Head of caudate nucleus (tissue), 42 donors: ENCODE results near the gene ZNF385A.

ENCODE experiments used
- DNase-seq, 42 donors: peaks; one replicate each; pipeline versions ENCODE4 v3.0.0 to v3.0.0-alpha.2; 2020 to 2021; ENCODE audit warnings: mixed read lengths in 7 of 42
- intact Hi-C: fragments of 100-400 bp; cut with DNase I; formaldehyde crosslinking; loops from one replicate; pipeline ENCODE4 v1.15.0; 2022

The ZNF385A gene, protein sequence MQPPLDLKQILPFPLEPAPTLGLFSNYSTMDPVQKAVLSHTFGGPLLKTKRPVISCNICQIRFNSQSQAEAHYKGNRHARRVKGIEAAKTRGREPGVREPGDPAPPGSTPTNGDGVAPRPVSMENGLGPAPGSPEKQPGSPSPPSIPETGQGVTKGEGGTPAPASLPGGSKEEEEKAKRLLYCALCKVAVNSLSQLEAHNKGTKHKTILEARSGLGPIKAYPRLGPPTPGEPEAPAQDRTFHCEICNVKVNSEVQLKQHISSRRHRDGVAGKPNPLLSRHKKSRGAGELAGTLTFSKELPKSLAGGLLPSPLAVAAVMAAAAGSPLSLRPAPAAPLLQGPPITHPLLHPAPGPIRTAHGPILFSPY

GRCh38 chr12:54384591-54385041 lies at the start of gene ZNF385A:
Gene ZNF385A, minus strand, starts transcription at chr12:54384733. Its CDS starts 219 bp downstream, at chr12:54384514.
- peak in 14 of 42 donors; percentile 32 to 69 (median 45) for DNase-seq
- intact Hi-C loops: no loop called here

GRCh38 chr12:54432815-54433164 lies 48.3 kb upstream of the ZNF385A start:
- no peak for DNase-seq
- intact Hi-C loops: no loop called here

GRCh38 chr12:54431911-54432814 lies 47.6 kb upstream of the ZNF385A start:
- DNase-seq: peak in 26 of 42 donors; percentile 22 to 77 (median 46)
- intact Hi-C loops: no loop called here

- DNase-seq: no peak
- intact Hi-C loops: no loop called here
Measured at GRCh38 chr12:54430471-54431069, 46.0 kb upstream of the ZNF385A start.

GRCh38 chr12:54429014-54429471 lies 44.5 kb upstream of the ZNF385A start:
- intact Hi-C loops: no loop called here
- no peak for DNase-seq

- intact Hi-C loops: no loop called here
- peak in 3 of 42 donors; percentile 9 to 38 (median 18) for DNase-seq
Measured at GRCh38 chr12:54428050-54429013, 43.8 kb upstream of the ZNF385A start.

- intact Hi-C loops: no loop called here
- no peak for DNase-seq
Measured at GRCh38 chr12:54427106-54427505, 42.6 kb upstream of the ZNF385A start.

GRCh38 chr12:54426690-54427089 lies 42.2 kb upstream of the ZNF385A start:
- intact Hi-C loops: no loop called here
- DNase-seq: no peak

DNA sequence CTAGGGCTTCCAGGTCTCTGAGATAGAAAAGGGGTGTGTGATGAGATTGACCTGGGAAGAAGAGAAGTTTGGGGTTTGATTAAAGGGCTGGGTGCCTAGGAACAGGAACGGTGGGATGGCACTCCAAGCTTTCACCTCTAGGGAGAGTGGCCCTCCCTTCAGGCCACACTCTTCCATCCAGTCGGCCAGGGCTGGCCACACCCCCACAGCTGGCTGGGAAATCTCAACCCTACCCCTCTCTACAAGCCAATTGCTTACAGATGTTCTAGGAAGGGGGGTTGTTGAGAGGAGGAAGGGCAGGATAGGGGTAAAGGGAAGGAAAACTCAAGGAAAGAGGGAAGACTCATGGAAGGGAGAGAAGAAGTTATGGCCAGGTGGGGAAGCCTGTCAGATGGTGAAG lies 41.2 kb upstream of the ZNF385A start:
- intact Hi-C loops: no loop called here
- DNase-seq: no peak

DNA sequence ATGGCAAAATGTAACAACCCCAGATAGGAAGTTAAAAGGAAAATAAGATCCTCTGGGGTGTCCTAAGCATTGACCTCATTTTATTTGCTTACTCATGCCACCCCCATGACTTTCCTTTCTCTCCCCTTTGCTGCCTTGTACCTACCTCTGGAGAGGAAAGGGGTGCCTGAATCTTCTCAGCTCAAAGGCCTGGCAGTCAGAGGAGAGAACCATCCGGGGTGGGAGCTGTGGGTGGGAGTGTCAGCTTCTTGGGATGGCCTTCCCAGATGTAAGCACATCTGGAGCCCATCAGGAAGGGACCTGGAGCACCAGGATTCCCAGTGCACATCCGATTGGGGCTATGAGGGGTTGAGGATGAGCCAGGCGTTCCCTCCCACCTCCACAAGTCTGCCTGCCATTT lies 39.7 kb upstream of the ZNF385A start:
- no peak for DNase-seq
- intact Hi-C loops: no loop called here

DNA sequence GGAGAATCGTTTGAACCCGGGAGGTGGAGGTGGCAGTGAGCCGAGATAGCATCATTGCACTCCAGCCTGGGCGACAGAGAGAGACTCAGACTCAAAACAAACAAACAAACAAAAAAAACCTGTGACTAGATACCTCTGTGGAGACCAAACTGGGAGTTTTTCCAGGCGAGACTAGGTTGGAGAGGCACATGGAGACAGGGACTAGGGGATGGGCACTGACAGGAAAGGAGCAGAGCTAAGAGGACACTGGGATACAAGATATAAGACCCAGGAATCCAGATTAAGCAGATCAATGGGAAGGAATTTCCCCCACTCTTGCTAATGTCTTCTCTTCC lies 39.2 kb upstream of the ZNF385A start:
- DNase-seq: no peak
- intact Hi-C loops: no loop called here

DNA sequence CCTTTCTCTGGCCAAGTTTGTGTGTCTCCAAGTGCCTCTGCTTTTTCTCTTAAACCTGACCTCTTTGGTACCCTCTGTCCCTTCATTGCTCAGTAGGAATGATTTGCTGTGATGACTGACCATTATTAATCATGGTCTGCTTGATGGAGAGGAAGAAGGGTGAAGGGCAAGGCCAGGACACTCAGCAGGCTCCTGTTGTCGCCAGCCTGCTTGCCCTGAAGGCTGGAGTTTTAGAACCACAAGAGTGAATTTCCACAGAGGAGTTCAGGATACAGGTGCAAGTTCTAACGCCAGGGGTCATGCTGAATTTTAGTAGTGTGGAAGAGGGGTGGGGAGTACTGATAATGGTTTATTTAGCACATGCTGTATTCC lies 37.3 kb upstream of the ZNF385A start:
- intact Hi-C loops: no loop called here
- DNase-seq: no peak

GRCh38 chr12:54421175-54421878 lies 36.8 kb upstream of the ZNF385A start:
- DNase-seq: no peak
- intact Hi-C loops: no loop called here

- intact Hi-C loops: no loop called here
- DNase-seq: no peak
Measured at GRCh38 chr12:54420766-54421144, 36.2 kb upstream of the ZNF385A start.

DNA sequence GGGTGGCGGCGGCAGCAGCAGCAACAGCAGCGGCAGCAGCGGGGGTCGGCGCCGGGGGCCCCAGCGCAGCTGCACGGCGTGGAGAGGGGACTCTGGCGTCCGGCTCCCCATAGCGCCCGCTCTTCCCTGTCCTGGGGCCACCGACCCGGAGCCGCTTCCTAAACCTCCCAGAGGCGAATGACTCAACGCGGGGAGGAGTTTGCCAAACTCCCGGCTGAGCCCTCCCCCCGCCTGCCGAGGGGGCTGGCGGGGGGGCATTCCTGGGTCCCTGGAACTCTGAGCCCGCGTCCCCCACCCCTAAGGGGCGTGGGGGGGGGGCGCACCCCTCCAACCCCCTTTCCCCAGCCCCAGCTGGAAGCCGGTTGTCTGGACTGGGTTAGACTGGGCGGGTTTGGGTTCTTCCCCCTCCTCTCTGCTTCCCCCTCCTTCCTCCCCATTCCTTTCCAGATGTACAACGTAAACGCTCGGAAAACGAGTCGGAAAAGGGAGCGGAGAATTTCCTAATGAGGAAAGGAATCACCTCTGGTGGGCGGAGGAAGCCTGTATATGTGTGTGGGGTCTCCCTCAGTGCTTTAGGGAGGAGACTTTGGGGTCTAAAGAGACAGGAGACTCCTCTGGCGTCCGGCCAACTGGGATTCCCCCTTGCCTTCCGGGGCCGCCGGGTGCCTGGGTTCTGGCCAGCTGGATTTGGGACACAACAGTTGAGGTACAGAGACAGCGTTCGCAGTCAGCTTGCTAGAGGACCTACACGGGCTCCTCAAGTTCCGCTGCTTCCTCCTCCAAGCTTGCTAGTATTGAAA lies 34.8 kb upstream of the ZNF385A start, which contains the start of gene ITGA5:
TSS of gene ITGA5 (minus strand) at position 179 of the 800 bp plus-strand sequence. CDS start at position 111, 68 bp downstream.
- intact Hi-C loops: no loop called here
- peak in 36 of 42 donors; percentile 29 to 84 (median 50) for DNase-seq

DNA sequence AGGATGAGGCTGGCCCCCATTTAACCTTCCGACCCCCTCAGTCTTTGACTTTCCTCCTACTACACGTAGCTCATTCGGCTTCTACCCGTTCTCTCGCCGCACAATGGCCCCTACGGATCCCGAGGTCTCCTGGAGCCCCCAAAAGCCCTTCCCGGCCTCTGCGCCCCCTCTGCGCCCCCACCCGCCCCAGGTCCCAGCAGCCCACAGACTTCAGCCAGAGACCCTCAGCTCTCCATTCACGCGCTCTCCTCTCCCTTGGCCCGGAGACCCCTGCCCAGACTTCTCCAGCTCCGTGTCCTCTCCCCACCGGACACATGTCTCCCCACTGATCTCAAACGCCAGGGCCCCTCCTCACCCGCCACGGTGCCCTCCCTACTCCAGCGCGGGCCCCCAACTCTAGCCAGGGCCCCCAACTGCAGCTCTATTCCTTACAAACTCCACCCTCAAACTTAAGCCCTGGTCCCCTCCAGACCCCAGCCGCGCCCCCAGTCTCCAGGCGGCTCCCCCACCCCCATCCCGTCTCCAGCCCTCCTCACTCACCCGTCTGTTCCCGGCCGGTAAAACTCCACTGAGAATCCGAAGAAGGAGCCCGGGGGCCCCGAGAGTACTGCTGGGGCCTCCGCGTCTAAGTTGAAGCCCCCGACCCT lies 34.0 kb upstream of the ZNF385A start:
- intact Hi-C loops: no loop called here
- DNase-seq: no peak
